A549 (cell line): Measurements from ENCODE around the gene ARHGAP10. TPM values are rescaled to one million over a fixed set of nuclear protein-coding genes. Genes with fewer than 3 reads are reported as not detected.

Source experiments
- ATAC-seq, 2 experiments: fragments of 200-7000 bp in 1 of 2; fragments of >200 bp in 1 of 2; cut with Nextera tagmentation in 1 of 2; cut with Tn5 transposase in 1 of 2; 3 replicates each; pipeline versions ENCODE4 v1.8.0 to v1.9.1; 2018 to 2020; ENCODE audit warnings: mild to moderate bottlenecking in 1 of 2, moderate library complexity in 1 of 2
- CTCF ChIA-PET: fragments of 300-600 bp; sonication (Branson Sonifier 250); formaldehyde crosslinking; extraction: SDS; loops from one replicate; lab custom pipeline; 2021; ENCODE audit warnings: antibody characterized with exemption, inconsistent platforms; lab: Yijun Ruan, JAX
- POLR2A ChIA-PET: fragments of 350-600 bp; formaldehyde crosslinking; extraction: SDS; loops from one replicate; lab custom pipeline; 2021; ENCODE audit warnings: antibody characterized with exemption, inconsistent platforms; lab: Yijun Ruan, JAX
- DNase-seq, 2 experiments: peaks; one replicate each; pipeline versions ENCODE4 v3.0.0 to v3.0.0-alpha.2; 2011 to 2016; ENCODE audit warnings: low read depth in 1 of 2, low spot score in 1 of 2
- FAIRE-seq: peaks from 2 replicates; lab custom pipeline; 2011; peaks lifted over from hg19 to GRCh38; lab: Jason Lieb, UNC
- H3K27ac ChIP-seq, 2 experiments: fragments of >200 bp; sonication (Bioruptor Twin); formaldehyde crosslinking; 3 replicates each; pipeline ENCODE4 v1.5.1; 2016 to 2017
- H3K4me1 ChIP-seq: fragments of >200 bp; sonication (Bioruptor Twin); formaldehyde crosslinking; 3 replicates; pipeline ENCODE4 v1.6.1; 2016
- H3K4me2 ChIP-seq: fragments of >200 bp; sonication (Bioruptor Twin); formaldehyde crosslinking; 3 replicates; pipeline ENCODE4 v1.6.1; 2016
- H3K4me3 ChIP-seq: fragments of >200 bp; sonication (Bioruptor Twin); formaldehyde crosslinking; 3 replicates; pipeline ENCODE4 v1.5.1; 2016
- H3K9me3 ChIP-seq: fragments of >200 bp; sonication (Bioruptor Twin); formaldehyde crosslinking; 3 replicates; pipeline ENCODE4 v1.6.1; 2016
- CEBPB ChIP-seq, 2 experiments: fragments of >200 bp in 1 of 2; sonication (Bioruptor Twin) in 1 of 2; formaldehyde crosslinking in 1 of 2; IDR thresholded peaks; 2 replicates each; pipeline ENCODE4 v1.6.1; 2012 to 2016
- EP300 ChIP-seq, 2 experiments: fragments of >200 bp; sonication (Bioruptor Twin); formaldehyde crosslinking; IDR thresholded peaks; 2 replicates in 1 of 2; 3 replicates in 1 of 2; pipeline ENCODE4 v1.6.1; 2016 to 2017
- FOSB ChIP-seq: fragments of 250-450 bp; sonication (Bioruptor Pico); IDR thresholded peaks from 2 replicates; pipeline ENCODE4 v1.5.0; 2020; ENCODE audit warnings: mild to moderate bottlenecking, moderate library complexity
- GATA3 ChIP-seq: IDR thresholded peaks from 2 replicates; pipeline ENCODE4 v1.6.1; 2012; ENCODE audit warnings: borderline replicate concordance
- HOXA7 ChIP-seq: fragments of 250-450 bp; sonication (Bioruptor Pico); IDR thresholded peaks from 2 replicates; pipeline ENCODE4 v1.5.0; 2020; ENCODE audit warnings: mild to moderate bottlenecking, moderate library complexity
- JUN ChIP-seq, 2 experiments: fragments of >200 bp; sonication (Bioruptor Twin); formaldehyde crosslinking; IDR thresholded peaks; 2 replicates in 1 of 2; 3 replicates in 1 of 2; pipeline ENCODE4 v1.6.1; 2016 to 2017
- JUNB ChIP-seq: fragments of >200 bp; sonication (Bioruptor Twin); formaldehyde crosslinking; IDR thresholded peaks from 2 replicates; pipeline ENCODE4 v1.6.1; 2016
- MYC ChIP-seq: IDR thresholded peaks from 2 replicates; pipeline ENCODE4 v1.6.1; 2012; ENCODE audit warnings: mild to moderate bottlenecking, inconsistent platforms, low read length, improper control_type of control experiment, borderline replicate concordance
- NFE2L2 ChIP-seq: fragments of 150-350 bp; conservative IDR thresholded peaks from 2 replicates; pipeline ENCODE4 v1.6.1; 2014; ENCODE audit warnings: low read length
- POLR2A ChIP-seq: IDR thresholded peaks from 2 replicates; pipeline ENCODE4 v1.6.1; 2012; ENCODE audit warnings: mild to moderate bottlenecking, low read length
- POLR2AphosphoS2 ChIP-seq: conservative IDR thresholded peaks from 2 replicates; pipeline ENCODE4 v1.6.1; 2012; ENCODE audit warnings: low read length, improper control_type of control experiment, inconsistent platforms
- RCOR1 ChIP-seq: fragments of 150-350 bp; IDR thresholded peaks from 2 replicates; pipeline ENCODE4 v1.6.1; 2014; ENCODE audit warnings: antibody characterized with exemption, low read length, low read depth
- RNF2 ChIP-seq: fragments of 200-600 bp; sonication (generic); IDR thresholded peaks from 2 replicates; pipeline ENCODE4 v1.6.1; 2016; ENCODE audit warnings: low read depth, mild to moderate bottlenecking, antibody characterized with exemption, moderate library complexity, borderline replicate concordance
- TFCP2L1 ChIP-seq: fragments of 250-450 bp; sonication (Bioruptor Pico); IDR thresholded peaks from 2 replicates; pipeline ENCODE4 v1.5.0; 2021; ENCODE audit warnings: mild to moderate bottlenecking
- TP53 ChIP-seq: fragments of 250-450 bp; sonication (Bioruptor Pico); IDR thresholded peaks from 2 replicates; pipeline ENCODE4 v1.5.0; 2021; ENCODE audit warnings: mild to moderate bottlenecking, moderate library complexity
- ZNF302 ChIP-seq: fragments of 250-450 bp; sonication (Bioruptor Pico); IDR thresholded peaks from 2 replicates; pipeline ENCODE4 v1.9.0; 2021; ENCODE audit warnings: inconsistent platforms, mild to moderate bottlenecking, moderate library complexity
- ZSCAN20 ChIP-seq: fragments of 250-450 bp; sonication (Bioruptor Pico); IDR thresholded peaks from 2 replicates; pipeline ENCODE4 v1.8.0; 2022; ENCODE audit warnings: mild to moderate bottlenecking, moderate library complexity
- WGBS: methylation state at CpG from one replicate; pipeline ENCODE4 v1.1.6; 2017; ENCODE audit errors: missing lambda C conversion rate; 5-methylcytosine and 5-hydroxymethylcytosine counted together
- polyA plus RNA-seq, 4 experiments: library from polyadenylated mRNA; depleted of rRNA in 3 of 4; stranded (reverse); fragments of >200 nt; fragmentation: RNase III in 1 of 4; extraction: RNeasy Plus Mini Kit Qiagen cat#74134 plus additional on column Dnase treatment in 1 of 4; gene quantifications; 2 replicates in 3 of 4; 3 replicates in 1 of 4; pipeline ENCODE4 v1.2.3, GENCODE V29; 2011 to 2017
- TF ChIP-seq, protein P1 (sequence below): fragments of 250-450 bp; sonication (Bioruptor Pico); IDR thresholded peaks from 2 replicates; pipeline ENCODE4 v1.5.0; 2020; ENCODE audit warnings: low read depth, mild to moderate bottlenecking, moderate library complexity
- TF ChIP-seq, protein P2 (sequence below): IDR thresholded peaks from 2 replicates; pipeline ENCODE4 v1.6.1; 2012
- TF ChIP-seq, protein P3 (sequence below): fragments of >200 bp; sonication (Bioruptor Twin); formaldehyde crosslinking; IDR thresholded peaks from 3 replicates; pipeline ENCODE4 v1.5.1; 2016
- TF ChIP-seq, protein P4 (sequence below): fragments of 150-350 bp; IDR thresholded peaks from 2 replicates; pipeline ENCODE4 v1.6.1; 2014; ENCODE audit warnings: low read depth, mild to moderate bottlenecking, low read length
- TF ChIP-seq, protein P5 (sequence below): IDR thresholded peaks from 2 replicates; pipeline ENCODE4 v1.6.1; 2012

Gene ARHGAP10
- polyA plus RNA-seq, 2 of the 4 experiments (the other 2 are of a cell fraction): 7.0 to 7.2 TPM

DNA sequence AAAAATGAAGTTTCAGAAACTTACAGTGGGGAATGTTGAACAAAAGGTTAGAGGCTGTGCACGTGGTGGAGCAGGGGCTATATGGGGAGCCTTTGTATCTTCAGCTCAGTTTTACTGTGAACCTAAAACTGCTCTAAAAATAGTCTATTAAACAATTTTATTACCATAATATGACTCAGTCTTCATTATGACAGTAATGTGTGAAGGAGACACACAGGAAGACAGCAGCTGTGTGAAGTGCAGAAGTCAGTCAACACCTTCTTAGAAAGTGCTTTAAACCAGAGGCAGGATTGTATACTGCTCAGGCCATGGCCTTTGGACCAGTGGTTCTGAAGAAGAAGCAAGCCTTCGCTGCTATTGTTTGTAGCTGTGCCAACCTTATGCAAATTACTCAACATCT is 89.7 kb downstream of the ARHGAP10 start:
- 85% methylated on average over 2 of the region's 2 CpGs for WGBS
- no peak for TF ChIP-seq GATA3
- no peak for TF ChIP-seq POLR2AphosphoS2
- TF ChIP-seq EP300 (IDR thresholded peaks at IDR 0.05): no peak
- TF ChIP-seq ZNF302 (CRISPR knock-in tag): no peak
- TF ChIP-seq, protein P1, sequence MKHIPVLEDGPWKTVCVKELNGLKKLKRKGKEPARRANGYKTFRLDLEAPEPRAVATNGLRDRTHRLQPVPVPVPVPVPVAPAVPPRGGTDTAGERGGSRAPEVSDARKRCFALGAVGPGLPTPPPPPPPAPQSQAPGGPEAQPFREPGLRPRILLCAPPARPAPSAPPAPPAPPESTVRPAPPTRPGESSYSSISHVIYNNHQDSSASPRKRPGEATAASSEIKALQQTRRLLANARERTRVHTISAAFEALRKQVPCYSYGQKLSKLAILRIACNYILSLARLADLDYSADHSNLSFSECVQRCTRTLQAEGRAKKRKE (CRISPR knock-in tag): no peak
- TF ChIP-seq TP53 (CRISPR knock-in tag): no peak
- TF ChIP-seq, protein P2, sequence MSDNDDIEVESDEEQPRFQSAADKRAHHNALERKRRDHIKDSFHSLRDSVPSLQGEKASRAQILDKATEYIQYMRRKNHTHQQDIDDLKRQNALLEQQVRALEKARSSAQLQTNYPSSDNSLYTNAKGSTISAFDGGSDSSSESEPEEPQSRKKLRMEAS: no peak
- TF ChIP-seq NFE2L2: no peak
- TF ChIP-seq RNF2: no peak
- no peak for DNase-seq

DNA sequence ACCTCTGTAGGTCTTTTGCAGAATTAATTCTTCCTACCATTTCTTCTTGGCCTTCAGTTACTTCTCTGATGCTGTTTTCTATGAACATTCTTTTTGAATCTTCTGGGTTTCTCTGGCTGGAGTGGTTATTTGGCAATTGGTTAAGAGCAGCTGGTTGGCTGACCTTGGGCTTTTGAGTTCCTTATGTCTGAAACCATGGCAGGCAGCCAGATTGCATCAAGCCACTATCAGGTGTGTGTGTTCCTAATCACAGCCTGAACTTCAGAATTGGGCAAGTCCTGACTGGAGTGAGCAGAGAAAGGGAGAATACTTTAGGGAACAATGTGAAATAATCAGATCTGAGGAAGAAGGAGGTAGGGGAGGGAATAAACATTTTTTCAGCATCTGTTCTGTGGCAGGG is 90.2 kb downstream of the ARHGAP10 start:
- Histone ChIP-seq H3K27ac (no peak overlapping the region), H3K4me2 (no peak overlapping the region), H3K4me1 (0 out of 3 replicates have a peak, but pooled peaks cover 6% of the 10 kb centered on the region), H3K9me3 (no peaks in the 10 kb centered on the region), H3K4me3 (no peak overlapping the region)
- ChIA-PET POLR2A (no interaction called here), CTCF (no interaction called here)
- FAIRE-seq (no peak), ATAC-seq (no peak), DNase-seq (peak in 1 of 2 experiments; percentile 7)
- no peak for TF ChIP-seq POLR2A
- no peak for TF ChIP-seq HOXA7 (CRISPR knock-in tag)
- no peak for TF ChIP-seq JUNB
- no peak for TF ChIP-seq RNF2
- TF ChIP-seq, protein P3, sequence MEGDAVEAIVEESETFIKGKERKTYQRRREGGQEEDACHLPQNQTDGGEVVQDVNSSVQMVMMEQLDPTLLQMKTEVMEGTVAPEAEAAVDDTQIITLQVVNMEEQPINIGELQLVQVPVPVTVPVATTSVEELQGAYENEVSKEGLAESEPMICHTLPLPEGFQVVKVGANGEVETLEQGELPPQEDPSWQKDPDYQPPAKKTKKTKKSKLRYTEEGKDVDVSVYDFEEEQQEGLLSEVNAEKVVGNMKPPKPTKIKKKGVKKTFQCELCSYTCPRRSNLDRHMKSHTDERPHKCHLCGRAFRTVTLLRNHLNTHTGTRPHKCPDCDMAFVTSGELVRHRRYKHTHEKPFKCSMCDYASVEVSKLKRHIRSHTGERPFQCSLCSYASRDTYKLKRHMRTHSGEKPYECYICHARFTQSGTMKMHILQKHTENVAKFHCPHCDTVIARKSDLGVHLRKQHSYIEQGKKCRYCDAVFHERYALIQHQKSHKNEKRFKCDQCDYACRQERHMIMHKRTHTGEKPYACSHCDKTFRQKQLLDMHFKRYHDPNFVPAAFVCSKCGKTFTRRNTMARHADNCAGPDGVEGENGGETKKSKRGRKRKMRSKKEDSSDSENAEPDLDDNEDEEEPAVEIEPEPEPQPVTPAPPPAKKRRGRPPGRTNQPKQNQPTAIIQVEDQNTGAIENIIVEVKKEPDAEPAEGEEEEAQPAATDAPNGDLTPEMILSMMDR: no peak
- TF ChIP-seq FOSB: no peak
- no peak for TF ChIP-seq CEBPB (IDR thresholded peaks at IDR 0.05)
- no peak for TF ChIP-seq ZSCAN20
- TF ChIP-seq, protein P4, sequence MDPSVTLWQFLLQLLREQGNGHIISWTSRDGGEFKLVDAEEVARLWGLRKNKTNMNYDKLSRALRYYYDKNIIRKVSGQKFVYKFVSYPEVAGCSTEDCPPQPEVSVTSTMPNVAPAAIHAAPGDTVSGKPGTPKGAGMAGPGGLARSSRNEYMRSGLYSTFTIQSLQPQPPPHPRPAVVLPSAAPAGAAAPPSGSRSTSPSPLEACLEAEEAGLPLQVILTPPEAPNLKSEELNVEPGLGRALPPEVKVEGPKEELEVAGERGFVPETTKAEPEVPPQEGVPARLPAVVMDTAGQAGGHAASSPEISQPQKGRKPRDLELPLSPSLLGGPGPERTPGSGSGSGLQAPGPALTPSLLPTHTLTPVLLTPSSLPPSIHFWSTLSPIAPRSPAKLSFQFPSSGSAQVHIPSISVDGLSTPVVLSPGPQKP: no peak
- no peak for TF ChIP-seq POLR2AphosphoS2

More for the DNA sequence above, 89.7 kb downstream of the ARHGAP10 start:
- H3K4me2 ChIP-seq: no peak overlapping the region
- H3K4me3 ChIP-seq: no peak overlapping the region
- ChIA-PET POLR2A (no interaction called here), CTCF (no interaction called here)
- no peaks in the 10 kb centered on the region for H3K9me3 ChIP-seq
- ATAC-seq (no peak), FAIRE-seq (no peak)
- no peak overlapping the region for H3K27ac ChIP-seq
- 0 out of 3 replicates have a peak, but pooled peaks cover 6% of the 10 kb centered on the region for H3K4me1 ChIP-seq

DNA sequence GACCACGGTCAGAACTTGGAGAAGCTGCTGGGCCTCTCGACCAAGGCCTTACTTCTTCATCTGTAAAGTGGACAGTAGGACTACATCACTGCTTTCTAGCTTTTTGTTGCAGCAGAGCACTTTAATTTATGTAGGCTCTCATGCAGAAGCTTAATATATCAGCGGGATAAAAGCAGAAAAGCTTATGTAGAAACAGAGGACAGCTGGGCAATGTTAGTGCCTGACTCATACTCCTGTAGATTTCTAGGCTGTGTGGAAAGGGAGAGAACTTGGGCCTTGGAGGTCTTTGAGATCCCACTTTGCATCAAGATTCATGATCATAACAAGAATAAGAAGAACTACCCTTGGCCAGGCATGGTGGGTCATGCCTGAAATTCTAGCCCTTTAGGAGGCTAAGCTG is 91.2 kb downstream of the ARHGAP10 start:
- DNase-seq: no peak
- ATAC-seq: no peak
- 91% methylated on average over 3 of the region's 3 CpGs for WGBS
- TF ChIP-seq, protein P5, sequence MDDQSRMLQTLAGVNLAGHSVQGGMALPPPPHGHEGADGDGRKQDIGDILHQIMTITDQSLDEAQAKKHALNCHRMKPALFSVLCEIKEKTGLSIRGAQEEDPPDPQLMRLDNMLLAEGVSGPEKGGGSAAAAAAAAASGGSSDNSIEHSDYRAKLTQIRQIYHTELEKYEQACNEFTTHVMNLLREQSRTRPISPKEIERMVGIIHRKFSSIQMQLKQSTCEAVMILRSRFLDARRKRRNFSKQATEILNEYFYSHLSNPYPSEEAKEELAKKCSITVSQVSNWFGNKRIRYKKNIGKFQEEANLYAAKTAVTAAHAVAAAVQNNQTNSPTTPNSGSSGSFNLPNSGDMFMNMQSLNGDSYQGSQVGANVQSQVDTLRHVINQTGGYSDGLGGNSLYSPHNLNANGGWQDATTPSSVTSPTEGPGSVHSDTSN: no peak
- TF ChIP-seq TFCP2L1 (no peak), RCOR1 (no peak), JUN (IDR thresholded peaks at IDR 0.05) (no peak), MYC (no peak)
- TF ChIP-seq, all 56 proteins: peak for 0
- Histone ChIP-seq H3K9me3 (no peaks in the 10 kb centered on the region), H3K4me1 (0 out of 3 replicates have a peak, but pooled peaks cover 6% of the 10 kb centered on the region), H3K4me3 (no peak overlapping the region), H3K4me2 (no peak overlapping the region), H3K27ac (no peak overlapping the region)
- FAIRE-seq: no peak
- CTCF ChIA-PET: interaction anchor here (0.6 to 2.0 kb wide), 4 partner anchors 9 to 288 kb away, joined by 3 to 13 read pairs (median 4); no protein-coding TSS in a partner anchor
- POLR2A ChIA-PET: no interaction called here
